Renal cortex interstitium (tissue), 11 donors: Measurements from ENCODE around the gene C9orf50. TPM values are rescaled to one million over a fixed set of nuclear protein-coding genes. Genes with fewer than 3 reads are reported as not detected.

Experiments used
- DNase-seq, 11 donors: peaks; one replicate each; pipeline ENCODE4 v3.0.0-alpha.2; 2013; ENCODE audit warnings: low read depth in 9 of 11, low spot score in 4 of 11; ENCODE audit errors: extremely low read depth in 1 of 11
- polyA plus RNA-seq, 3 donors: library from polyadenylated mRNA; unstranded; fragments of 120-200 nt; gene quantifications; one replicate each; pipeline ENCODE4 v1.2.1, GENCODE V29; 2013; ENCODE audit not compliant: insufficient read length in 3 of 3

The C9orf50 gene
- polyA plus RNA-seq, 3 donors: 0.69 to 1.4 TPM; not detected in 1

DNA sequence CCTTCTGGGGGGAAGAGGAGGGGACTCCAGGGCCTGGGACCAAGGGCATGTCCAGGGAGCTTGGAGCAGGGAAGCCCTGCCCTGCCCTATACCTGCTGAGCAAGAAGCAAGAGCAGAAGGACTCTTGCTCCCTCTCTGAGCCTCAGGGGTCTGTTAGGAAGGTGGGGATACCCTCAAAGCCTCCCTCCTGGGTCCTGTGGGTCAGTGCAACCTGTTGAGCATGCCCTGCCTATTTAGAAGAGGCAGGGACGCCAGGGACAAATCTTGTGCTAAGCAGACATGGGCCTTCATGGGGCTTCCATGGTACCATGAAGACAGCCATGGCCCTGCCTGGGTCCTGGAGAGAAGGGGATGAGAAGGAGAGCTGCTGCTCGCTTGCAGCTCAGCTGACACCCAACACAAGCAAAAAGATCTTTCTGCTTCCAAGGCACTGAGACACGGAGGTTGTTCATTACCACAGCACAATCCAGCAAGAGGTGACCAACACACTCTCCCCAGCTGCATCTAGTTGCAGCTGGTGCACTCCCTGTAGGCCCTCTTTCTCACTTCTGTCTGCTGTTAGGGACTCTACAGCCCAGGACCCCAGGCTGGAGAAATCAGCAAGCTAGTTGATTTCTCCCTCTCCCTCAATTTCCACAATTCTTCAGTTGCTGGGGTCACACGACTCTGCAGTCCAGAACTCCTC lies 39.3 kb downstream of the C9orf50 start:
- no peak for DNase-seq

GRCh38 chr9:129580211-129580915 lies 40.5 kb downstream of the C9orf50 start:
- DNase-seq: no peak

DNA sequence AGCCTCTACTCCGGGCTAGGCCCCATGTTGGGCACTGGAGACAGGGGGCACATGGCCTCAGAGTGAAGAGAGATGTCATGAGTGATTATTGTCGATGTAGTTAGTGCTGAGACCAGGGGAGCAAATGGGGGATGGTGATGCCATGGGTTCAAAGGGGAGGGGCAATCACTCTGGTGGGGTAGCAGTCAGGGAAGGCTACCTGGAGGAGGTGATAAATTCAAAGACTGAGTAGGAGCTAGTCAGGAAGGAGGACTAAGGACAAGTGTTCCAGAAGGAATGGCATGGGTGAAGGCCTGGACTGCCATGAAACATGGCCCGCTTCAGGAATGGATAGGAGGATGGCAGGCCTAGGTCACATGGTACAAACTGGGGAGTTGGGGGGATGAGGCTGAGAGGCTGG lies 41.6 kb downstream of the C9orf50 start:
- DNase-seq: no peak

- no peak for DNase-seq
These were observed 44.1 kb downstream of the C9orf50 start for GRCh38 chr9:129576546-129577543.

DNA sequence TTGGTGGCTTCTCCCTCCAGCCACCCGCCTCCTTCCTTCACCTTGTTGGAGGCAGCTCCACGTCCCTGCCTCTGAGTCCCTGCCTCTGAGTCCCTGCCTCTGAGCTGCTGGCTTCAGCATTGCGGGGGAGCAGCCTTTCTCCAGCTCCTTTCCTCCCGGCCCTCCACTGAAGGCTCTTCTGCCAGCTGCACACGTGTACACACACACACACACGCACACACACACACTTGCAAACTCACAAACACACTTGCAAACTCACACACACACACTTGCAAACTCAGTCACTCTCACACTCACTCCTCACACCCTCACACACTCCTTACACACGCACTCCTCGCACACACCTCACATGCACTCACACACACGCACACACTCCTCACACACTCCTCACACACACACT lies 45.1 kb downstream of the C9orf50 start:
- DNase-seq: no peak

DNA sequence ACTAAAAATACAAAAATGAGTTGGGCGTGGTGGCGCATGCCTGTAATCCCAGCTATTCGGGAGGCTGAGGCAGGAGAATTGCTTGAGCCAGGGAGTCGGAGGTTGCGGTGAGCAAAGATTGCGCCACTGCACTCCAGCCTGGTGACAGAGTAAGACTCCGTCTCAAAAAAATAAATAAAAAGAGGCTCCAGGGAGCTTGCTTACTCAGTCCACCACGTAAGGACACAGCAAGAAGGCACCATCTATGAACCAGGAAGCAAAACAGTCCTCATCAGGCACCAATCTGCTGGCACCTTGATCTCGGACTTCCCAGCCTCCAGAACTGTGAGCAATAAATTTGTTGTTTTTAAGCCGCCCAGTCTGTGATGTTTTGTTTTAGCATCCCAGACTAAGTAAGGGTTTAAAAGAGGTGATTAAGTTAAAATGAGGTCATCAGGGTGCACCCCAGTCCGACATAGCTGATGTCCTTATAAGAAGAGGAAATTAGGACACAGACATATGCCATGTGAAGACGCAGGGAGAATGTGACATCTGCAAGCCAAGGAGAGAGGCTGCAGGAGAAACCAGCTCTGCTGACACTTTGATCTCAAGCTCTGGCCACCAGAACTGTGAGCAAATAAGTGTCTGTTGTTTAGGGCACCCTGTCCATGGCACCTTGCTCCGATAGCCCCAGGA lies 45.9 kb downstream of the C9orf50 start:
- no peak for DNase-seq

DNA sequence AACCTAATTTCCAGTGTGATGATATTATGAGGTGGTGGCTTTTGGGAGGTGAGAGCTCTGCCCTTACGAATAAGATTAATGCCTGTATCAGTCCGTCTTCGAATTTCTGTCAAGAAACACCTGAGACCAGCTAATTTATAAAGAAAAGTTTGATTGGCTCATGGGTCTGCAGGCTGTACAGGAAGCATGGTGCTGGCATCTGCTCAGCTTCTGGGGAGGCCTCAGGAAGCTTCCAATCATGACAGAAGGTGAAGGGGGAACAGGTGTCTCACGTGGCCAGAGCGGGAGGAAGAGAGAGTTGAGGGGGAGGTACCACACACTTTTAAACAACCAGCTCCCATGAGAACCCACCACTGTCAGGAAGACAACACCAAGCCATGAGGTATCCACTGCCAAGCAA lies 46.9 kb downstream of the C9orf50 start:
- DNase-seq: no peak

- no peak for DNase-seq
These were observed 48.4 kb downstream of the C9orf50 start for GRCh38 chr9:129572517-129572916.

GRCh38 chr9:129572052-129572425 lies 48.9 kb downstream of the C9orf50 start:
- no peak for DNase-seq

DNA sequence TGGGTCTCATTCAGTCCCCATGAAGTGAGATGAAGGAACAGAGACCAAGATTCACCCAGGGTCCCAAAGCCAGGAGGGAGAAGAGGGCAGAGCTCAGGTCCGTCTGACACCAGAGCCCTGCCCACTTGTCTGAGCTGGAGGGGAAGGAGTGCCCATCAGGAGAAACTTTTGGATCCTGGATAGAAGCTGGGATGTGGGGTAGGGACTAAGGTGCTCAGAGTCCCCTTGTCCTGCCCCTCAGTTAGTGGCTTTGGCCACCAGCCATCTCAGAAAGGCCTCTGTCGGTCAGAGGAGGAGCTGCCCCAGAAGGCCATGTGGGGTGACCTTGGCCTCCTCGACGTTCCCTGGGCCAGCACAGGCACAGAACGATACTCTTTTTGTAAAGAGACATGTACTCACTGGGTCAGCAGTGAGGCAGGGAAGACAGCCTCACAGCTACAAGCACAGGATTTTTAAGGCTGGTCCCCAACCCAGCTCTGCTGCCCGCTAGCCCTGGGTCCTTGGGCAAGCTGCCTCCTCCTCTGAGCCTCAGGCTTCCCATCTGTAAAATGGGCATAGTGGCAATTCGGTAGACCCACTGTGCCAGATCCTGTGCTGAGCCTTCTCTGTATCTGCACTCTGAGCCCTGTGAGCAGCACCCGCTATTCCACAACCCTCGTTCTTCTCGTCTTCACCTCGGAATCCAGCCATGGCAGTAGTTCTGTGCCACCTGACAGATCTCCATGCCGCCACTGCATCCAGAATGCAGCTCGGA lies 49.4 kb downstream of the C9orf50 start:
- no peak for DNase-seq

GRCh38 chr9:129570450-129571297 lies 50.2 kb downstream of the C9orf50 start:
- no peak for DNase-seq

DNA sequence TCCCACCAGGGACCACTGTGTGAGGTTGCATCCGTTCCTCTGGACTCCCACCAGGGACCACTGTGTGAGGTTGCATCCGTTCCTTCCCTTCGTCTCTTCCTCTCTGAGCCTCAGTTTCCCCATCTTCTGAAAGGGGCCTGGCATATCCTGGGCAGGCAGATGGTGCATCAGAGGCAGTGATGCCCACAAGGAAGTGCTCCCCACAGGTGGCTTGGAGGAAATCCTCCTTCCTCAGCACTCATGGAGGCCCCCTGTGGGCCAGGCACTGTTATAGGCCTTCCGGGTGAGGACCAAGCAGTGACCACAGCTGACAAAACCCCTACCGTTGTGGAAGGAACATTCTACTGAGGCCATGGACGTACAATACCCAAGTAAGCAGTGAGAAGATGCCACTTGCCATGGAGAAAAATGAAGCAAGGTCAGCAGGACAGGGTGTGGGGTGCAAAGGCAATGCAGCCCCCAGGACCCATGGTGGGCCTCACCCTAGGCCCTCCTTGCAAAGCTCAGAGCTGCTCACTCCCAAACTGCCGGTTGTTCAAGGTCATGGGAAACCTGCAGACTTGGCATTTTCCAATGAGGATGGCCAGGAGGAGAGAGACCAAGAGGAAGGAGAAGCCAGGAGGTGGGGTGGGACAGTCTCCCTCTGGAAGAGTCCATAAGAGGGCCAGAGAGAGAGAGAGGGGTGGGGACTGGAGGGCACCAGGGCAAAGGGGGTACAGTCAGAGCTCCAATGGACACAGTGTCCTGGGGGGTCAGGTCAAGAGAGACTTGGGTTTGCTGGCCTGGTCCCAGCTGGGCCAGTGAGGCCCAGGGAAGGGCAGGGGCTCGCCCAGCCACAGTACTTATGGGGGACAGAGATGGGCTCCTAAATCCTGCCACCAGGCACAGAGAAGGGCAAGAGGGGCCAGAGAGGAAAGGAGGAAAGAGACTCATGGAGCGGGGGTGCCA lies 51.1 kb downstream of the C9orf50 start:
- DNase-seq: no peak

DNA sequence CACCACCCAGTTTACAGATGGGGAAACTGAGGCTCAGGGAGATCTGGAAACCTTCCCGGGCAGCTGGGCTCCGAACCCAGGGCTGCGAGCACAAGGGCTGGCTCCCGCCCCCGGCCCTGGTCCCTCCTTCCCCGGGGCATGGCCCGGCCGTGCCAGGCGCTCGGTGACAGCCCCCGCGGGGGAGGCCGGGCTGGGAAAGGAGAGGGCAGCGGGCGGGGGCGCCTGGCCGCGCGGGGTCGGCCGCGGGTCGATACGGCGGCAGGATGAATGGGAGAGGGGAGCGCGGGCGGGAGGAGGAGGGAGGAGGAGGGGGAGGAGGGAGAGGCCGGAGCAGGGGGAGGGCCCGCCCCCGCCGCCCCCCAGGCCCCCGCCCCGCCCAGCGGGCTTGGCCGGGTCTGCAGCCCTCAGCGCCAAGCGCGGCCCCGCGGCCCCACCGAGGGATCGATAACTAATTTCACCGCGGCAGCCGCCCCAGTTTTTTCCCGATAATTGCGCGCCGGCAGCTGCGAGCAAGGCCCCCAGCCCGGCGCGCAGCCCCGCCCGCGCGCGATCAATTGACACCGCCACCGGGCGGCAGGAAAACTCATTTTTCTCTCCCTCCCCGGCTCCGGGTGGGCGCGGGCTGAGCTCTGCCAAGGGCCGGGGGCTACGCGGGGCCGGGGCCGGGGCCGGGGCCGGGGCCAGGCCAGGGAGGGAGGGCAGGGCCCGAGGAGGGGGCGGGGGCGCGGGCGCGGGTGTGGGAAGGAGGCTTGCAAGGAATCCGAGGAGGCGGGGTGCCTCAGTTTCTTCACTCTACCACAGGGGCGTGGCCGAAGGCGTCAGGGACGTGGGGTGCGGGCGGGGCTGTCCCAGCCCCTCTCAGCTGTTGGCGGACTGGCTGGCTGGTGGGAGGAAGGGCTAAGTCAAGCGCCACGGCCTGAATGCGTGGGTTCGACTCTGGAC lies 52.1 kb downstream of the C9orf50 start:
- DNase-seq: peak in 2 of 11 donors; percentile 61 to 67

GRCh38 chr9:129567842-129568559 lies 52.9 kb downstream of the C9orf50 start:
- DNase-seq: no peak

GRCh38 chr9:129567329-129567728 lies 53.6 kb downstream of the C9orf50 start:
- no peak for DNase-seq
